Astrocyte of the cerebellum (primary cell): ENCODE data around the gene PPP2R3B.

Experiments used
- DNase-seq: peaks from one replicate; pipeline ENCODE4 v3.0.0-alpha.2; 2011; ENCODE audit warnings: low read depth
- H3K4me3 ChIP-seq: 2 replicates; pipeline ENCODE4 v1.5.1; 2011; ENCODE audit warnings: mild to moderate bottlenecking, low read depth, low read length, moderate library complexity
- in situ Hi-C: cut with HindIII; loops from 2 replicates; pipeline ENCODE4 v1.10.0; 2017; ENCODE audit warnings: low sequenced_read_pairs
- TF ChIP-seq, protein P1 (sequence below): IDR thresholded peaks from 2 replicates; pipeline ENCODE4 v1.5.1; 2012; ENCODE audit warnings: low read length, low read depth, moderate library complexity, mild to moderate bottlenecking; ENCODE audit errors: missing control alignments

PPP2R3B gene

DNA sequence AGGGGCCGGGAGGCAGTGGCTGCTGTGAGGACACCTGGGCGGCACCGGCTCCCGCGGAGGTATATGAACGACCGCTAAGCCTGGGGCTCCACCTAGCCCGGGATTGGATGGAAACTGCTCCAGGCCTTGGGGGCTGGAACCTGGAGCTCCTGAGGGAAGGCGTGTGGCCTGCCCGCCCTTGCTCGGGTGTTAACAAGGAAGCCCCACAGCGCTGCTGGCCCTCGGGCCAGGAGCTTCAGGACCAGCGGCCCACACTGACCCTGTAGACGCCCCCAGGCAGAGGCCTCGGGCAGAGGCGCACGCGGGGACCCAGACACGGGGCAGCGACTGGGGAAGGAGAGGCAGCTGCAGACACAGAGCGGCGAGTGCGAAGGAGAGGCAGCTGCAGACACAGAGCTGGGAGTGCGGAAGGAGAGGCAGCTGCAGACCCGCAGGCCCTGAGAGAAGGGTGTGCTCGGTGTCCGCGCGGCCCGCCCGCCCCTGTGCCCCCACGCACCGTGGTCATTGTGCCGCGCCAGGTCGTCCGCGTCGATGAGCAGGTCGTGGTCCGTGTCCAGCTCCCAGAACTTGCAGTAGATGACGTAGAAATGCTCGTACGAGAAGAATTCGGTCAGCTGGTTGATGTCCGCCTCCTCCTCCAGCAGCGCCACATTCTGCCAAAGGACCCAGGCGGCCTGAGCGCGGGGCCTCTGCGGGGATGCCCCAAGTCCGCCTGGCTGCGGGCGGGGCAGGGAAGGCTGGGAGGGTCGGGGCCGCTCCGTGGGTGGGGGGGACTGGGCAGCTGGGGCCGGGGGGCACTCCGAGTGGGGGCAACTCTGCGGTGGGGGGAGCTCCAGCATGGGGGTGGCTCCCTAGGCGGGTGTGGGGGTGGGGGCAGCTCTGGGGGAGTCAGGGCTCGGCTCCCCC lies 41.4 kb downstream of the PPP2R3B start:
- TF ChIP-seq, protein P1, sequence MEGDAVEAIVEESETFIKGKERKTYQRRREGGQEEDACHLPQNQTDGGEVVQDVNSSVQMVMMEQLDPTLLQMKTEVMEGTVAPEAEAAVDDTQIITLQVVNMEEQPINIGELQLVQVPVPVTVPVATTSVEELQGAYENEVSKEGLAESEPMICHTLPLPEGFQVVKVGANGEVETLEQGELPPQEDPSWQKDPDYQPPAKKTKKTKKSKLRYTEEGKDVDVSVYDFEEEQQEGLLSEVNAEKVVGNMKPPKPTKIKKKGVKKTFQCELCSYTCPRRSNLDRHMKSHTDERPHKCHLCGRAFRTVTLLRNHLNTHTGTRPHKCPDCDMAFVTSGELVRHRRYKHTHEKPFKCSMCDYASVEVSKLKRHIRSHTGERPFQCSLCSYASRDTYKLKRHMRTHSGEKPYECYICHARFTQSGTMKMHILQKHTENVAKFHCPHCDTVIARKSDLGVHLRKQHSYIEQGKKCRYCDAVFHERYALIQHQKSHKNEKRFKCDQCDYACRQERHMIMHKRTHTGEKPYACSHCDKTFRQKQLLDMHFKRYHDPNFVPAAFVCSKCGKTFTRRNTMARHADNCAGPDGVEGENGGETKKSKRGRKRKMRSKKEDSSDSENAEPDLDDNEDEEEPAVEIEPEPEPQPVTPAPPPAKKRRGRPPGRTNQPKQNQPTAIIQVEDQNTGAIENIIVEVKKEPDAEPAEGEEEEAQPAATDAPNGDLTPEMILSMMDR, result no peak
- in situ Hi-C loops, result no loop called here
- H3K4me3 ChIP-seq, result no peak overlapping the region
- no peak for DNase-seq

DNA sequence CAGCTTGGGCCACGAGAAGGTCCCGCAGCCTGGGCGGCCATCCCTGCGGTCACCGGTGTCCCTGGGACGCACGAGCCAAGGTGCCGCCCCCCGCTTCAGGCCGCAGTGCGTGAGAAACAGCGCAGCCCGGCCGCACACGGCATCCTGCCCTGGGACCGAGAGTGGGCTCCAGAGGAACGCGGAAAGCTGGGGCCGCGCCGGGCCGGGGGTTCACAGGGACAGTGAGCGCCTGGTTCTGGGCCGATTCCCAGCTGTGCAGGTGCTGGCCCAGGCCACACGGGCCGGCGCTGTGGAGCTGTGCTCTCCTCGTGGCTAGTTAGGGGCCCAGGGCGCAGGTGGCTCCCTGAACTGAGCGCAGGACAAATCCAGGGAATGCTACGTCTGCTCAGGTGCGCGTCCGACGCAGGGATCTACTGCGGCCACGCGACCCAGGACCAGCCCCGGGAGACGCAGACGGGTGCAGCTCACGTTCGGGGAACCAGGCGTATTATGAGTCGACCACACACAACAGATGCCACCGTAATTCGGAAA lies 42.3 kb downstream of the PPP2R3B start:
- no peak overlapping the region for H3K4me3 ChIP-seq
- no peak for DNase-seq
- TF ChIP-seq, protein P1, result no peak
- in situ Hi-C loops, result no loop called here

DNA sequence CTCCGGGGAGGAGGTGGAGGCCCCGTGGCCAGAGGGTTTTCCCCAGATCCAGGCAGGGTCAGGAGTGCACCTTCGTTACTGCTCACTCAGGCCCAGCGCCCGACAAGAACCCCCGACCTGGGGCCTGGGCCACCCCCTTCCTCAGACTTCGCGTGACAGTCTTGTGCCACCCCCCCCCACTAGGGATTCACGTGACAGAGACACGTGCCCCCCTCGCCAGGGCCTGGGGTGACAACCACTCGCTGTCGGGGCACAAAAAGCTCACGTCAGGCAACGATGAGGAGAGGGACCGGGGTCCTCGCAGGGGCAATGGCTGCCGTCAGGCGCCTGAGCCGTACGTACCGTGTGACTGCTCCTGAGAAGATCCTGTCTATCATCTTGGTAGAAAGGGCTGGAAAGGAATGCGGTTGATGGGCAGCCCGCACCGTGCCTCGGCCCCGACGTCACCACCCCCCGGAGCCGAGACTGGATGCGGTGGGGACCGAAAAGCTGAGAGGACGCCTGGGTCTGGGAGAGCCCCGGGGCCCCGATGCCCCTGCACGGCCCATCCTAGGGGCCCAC lies 45.1 kb downstream of the PPP2R3B start:
- no peak overlapping the region for H3K4me3 ChIP-seq
- in situ Hi-C loops, result no loop called here
- DNase-seq, result no peak
- TF ChIP-seq, protein P1, result no peak

DNA sequence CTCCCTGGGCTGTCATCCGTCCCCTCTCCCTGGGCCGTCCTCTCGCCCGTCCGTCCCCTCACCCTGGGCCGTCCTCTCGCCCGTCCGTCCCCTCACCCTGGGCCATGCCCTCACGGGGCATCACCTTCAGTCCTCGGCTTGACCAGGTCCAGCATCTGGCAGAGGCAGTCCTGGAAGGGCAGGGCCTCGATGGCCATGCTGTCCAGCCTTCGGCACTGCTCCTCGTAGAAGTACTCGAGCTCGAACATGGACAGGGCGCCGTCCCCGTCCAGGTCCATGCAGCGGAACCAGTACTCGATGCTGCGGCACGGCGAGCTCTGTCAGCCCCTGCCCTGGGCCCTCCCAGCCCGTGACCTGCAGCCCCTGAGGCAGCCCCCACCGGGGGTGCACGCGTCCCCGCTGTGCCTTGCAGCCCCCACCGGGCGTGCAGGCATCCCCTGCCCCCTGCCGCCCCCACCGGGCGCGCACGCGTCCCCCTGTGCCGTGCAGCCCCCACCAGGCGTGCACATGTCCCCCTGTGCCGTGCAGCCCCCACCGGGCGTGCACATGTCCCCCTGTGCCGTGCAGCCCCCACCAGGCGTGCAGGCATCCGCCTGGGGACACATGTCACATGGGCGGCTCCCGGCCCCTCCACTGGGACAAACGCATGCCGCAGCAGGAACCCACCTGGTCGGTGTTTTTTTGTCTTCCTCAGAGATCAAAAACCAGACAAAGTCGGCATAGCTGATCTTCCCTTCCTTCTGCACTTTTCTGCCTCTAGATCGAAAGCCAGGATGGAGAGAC lies 45.9 kb downstream of the PPP2R3B start:
- TF ChIP-seq, protein P1, result no peak
- in situ Hi-C loops, result no loop called here
- H3K4me3 ChIP-seq, result no peak overlapping the region
- DNase-seq, result no peak

DNA sequence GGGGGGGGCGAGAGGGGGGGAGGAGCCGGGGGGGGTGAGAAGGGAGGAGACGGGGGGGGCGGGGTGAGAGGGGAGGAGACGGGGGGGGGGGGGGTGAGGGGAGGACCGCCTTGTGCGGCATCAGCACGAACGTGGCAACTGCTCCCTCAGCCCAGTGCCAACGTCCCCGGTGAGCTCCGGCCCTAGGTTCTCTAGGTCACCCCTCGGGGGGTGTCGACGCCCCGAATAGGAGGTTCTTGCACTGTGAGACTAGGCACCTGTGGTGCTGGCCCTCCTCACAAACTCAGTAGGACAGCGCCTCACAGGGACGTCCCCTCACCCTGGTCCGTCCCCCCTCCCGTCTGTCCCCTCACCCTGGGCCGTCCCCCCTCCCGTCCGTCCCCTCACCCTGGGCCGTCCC lies 46.6 kb downstream of the PPP2R3B start:
- H3K4me3 ChIP-seq, result no peak overlapping the region
- TF ChIP-seq, protein P1, result no peak
- in situ Hi-C loops, result no loop called here
- no peak for DNase-seq

DNA sequence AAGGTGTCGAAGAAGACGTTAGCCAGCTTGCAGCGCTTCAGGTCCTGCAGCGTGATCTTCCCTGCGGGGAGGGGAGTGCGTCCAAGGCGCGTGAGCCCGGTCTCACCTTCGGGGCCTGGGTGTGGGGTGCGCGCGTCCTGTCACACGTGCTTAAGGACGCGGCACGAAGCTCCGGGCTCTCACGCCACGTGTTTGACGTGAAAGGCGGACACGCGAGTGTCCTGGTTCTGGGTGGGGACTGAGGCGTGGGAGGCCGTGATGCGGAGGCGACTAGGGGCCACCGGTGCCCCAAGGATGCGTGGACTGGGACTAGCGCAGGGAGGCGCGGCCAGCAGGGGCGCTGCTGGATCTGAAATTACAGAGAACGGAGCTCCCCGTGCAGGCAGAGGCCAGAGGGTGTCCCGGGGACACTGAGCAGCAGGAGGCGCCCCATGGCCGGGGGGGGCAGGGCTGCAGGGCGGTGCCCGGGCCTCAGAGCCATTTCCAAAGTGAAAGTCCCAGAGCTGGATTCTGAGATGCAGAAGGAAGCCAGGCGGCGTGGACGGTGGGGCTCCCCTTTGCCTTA lies 47.8 kb downstream of the PPP2R3B start:
- TF ChIP-seq, protein P1, result no peak
- DNase-seq, result no peak
- H3K4me3 ChIP-seq, result no peak overlapping the region
- in situ Hi-C loops, result no loop called here
